ENCODE results near the gene PRKCB.

PRKCB gene

DNA sequence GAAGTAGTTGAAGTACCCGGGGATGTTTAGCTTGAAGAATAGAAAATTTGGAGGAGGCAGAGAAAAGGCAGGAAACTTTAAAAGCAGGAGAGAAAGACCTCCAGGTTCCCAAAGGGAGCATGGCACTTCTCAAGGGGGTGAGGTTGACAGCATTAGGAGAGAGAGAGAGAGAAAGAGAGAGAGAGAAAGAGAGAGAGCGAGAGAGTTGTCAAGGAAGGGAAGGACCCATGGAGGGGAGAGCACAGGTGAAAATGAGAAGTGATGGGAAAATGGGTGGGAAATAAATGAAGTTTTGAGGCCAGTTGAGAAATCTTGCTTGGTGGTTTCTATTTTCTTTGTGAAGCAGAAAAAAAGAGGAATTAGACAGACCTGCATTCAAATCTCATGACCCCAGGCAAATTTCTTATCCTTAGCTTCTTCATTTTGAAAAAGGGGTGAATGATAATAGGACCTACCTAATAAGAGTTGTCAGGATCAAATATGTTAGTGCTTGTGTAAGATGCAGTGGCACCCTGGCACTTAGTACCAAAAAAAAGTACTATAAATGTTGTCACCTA is 24.0 kb downstream of the PRKCB start:
- ChIA-PET POLR2A (no interaction called here), CTCF (interaction anchor here (0.6 to 1.2 kb wide), 2 partner anchors 17 to 124 kb away, joined by 4 to 7 read pairs; no protein-coding TSS in a partner anchor)
- H3K36me3 ChIP-seq (ENCODE audit: control insufficient read depth in 2 of 2, insufficient read depth in 1 of 2, low read length in 2 of 2) = no peaks in the 10 kb centered on the region
- no peak overlapping the region for H3K4me3 ChIP-seq (ENCODE audit: low read depth, low read length)
- no peaks in the 10 kb centered on the region for H3K4me1 ChIP-seq (ENCODE audit: control insufficient read depth, insufficient read depth, low read length)
- no peak overlapping the region for H3K27ac ChIP-seq (ENCODE audit: extremely low read depth, low read depth, low read length)
- no peaks in the 10 kb centered on the region for H3K9me3 ChIP-seq (ENCODE audit: control insufficient read depth, insufficient read depth, low read depth, low read length)
- peak; percentile 66; the same call in 1 of the 2 replicates for TF ChIP-seq ZNF596 (tag by site-specific recombination; IDR thresholded peaks at IDR 0.05)
- TF ChIP-seq, protein P1, sequence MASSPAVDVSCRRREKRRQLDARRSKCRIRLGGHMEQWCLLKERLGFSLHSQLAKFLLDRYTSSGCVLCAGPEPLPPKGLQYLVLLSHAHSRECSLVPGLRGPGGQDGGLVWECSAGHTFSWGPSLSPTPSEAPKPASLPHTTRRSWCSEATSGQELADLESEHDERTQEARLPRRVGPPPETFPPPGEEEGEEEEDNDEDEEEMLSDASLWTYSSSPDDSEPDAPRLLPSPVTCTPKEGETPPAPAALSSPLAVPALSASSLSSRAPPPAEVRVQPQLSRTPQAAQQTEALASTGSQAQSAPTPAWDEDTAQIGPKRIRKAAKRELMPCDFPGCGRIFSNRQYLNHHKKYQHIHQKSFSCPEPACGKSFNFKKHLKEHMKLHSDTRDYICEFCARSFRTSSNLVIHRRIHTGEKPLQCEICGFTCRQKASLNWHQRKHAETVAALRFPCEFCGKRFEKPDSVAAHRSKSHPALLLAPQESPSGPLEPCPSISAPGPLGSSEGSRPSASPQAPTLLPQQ (tag by site-specific recombination; IDR thresholded peaks at IDR 0.05) = no peak
- no peak for TF ChIP-seq ZFP69B (tag by site-specific recombination; IDR thresholded peaks at IDR 0.05)

DNA sequence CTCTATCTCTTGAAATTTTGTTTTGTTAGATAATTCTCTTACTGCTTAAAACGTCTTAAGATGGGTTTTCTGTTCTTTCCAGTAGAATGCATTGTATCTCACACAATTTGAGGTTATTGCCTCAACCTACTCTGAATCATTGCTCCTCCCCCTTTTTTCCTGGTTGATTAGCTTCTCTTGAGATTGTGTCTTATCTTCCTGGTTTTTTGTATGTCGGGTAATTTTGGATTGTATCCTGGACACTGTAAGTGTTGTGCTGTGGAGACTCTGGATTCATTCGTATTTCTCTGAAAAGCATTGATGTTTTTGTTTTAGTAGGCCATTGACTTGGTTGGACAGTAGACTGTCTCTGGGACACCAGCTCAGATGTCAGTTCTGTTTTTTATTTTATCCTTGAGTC is 26.1 kb downstream of the PRKCB start:
- TF ChIP-seq ZNF76 (tag by site-specific recombination; IDR thresholded peaks at IDR 0.05; ENCODE audit: borderline replicate concordance, low read depth) (no peak), ZNF404 (tag by site-specific recombination; IDR thresholded peaks at IDR 0.05) (peak; percentile 100)
- H3K9me3 ChIP-seq (ENCODE audit: control insufficient read depth, insufficient read depth, low read depth, low read length) = no peaks in the 10 kb centered on the region
- H3K4me1 ChIP-seq (ENCODE audit: control insufficient read depth, insufficient read depth, low read length) = no peaks in the 10 kb centered on the region
- no peak overlapping the region for H3K4me3 ChIP-seq (ENCODE audit: low read depth, low read length)
- H3K27ac ChIP-seq (ENCODE audit: extremely low read depth, low read depth, low read length) = no peak overlapping the region
- ChIA-PET CTCF (interaction anchor here (0.6 to 1.1 kb wide), 4 partner anchors 15 to 148 kb away, joined by 3 to 4 read pairs (median 4); no protein-coding TSS in a partner anchor), POLR2A (no interaction called here)
- no peaks in the 10 kb centered on the region for H3K36me3 ChIP-seq (ENCODE audit: control insufficient read depth in 2 of 2, insufficient read depth in 1 of 2, low read length in 2 of 2)

DNA sequence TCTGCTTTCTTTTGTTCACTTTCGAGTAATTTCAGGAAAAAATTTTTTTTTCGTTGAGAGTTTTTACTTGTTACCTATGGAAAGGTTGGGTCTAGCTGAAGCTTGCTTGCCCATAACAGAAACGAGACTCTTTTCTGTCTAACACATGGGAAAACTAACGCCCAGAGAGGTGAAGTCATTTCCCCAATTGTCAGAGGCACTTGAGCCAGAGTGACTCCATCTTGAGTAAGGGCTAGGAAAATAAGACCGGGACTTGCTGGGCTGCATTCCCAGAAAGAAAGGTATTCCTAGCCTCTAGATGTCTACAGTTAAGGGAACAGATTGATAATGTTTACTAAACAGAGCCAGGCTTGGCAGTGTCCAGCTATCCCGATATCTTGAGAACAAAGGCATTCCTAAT is 26.8 kb downstream of the PRKCB start:
- ChIA-PET POLR2A (no interaction called here), CTCF (interaction anchor here (0.6 kb wide), 1 partner anchor 136 kb away, joined by 3 read pairs; no protein-coding TSS in a partner anchor)
- H3K27ac ChIP-seq (ENCODE audit: extremely low read depth, low read depth, low read length) = no peak overlapping the region
- H3K36me3 ChIP-seq (ENCODE audit: control insufficient read depth in 2 of 2, insufficient read depth in 1 of 2, low read length in 2 of 2) = no peaks in the 10 kb centered on the region
- no peak overlapping the region for H3K4me3 ChIP-seq (ENCODE audit: low read depth, low read length)
- no peaks in the 10 kb centered on the region for H3K4me1 ChIP-seq (ENCODE audit: control insufficient read depth, insufficient read depth, low read length)
- H3K9me3 ChIP-seq (ENCODE audit: control insufficient read depth, insufficient read depth, low read depth, low read length) = no peaks in the 10 kb centered on the region
- TF ChIP-seq, protein P2, sequence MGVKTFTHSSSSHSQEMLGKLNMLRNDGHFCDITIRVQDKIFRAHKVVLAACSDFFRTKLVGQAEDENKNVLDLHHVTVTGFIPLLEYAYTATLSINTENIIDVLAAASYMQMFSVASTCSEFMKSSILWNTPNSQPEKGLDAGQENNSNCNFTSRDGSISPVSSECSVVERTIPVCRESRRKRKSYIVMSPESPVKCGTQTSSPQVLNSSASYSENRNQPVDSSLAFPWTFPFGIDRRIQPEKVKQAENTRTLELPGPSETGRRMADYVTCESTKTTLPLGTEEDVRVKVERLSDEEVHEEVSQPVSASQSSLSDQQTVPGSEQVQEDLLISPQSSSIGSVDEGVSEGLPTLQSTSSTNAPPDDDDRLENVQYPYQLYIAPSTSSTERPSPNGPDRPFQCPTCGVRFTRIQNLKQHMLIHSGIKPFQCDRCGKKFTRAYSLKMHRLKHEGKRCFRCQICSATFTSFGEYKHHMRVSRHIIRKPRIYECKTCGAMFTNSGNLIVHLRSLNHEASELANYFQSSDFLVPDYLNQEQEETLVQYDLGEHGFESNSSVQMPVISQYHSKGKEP (tag by site-specific recombination; IDR thresholded peaks at IDR 0.05) = no peak
- TF ChIP-seq MYNN (tag by site-specific recombination; IDR thresholded peaks at IDR 0.05; ENCODE audit: borderline replicate concordance) (no peak), MEIS1 (CRISPR knock-in tag; IDR thresholded peaks at IDR 0.05; ENCODE audit: borderline replicate concordance) (no peak), ZNF155 (tag by site-specific recombination; IDR thresholded peaks at IDR 0.05) (no peak), BCL11A (tag by site-specific recombination; IDR thresholded peaks at IDR 0.05; ENCODE audit: low read depth) (no peak), KLF9 (tag by site-specific recombination; IDR thresholded peaks at IDR 0.05; ENCODE audit: low read depth) (no peak), ZFP37 (tag by site-specific recombination; IDR thresholded peaks at IDR 0.05) (no peak), ZNF548 (tag by site-specific recombination; IDR thresholded peaks at IDR 0.05) (no peak)
- TF ChIP-seq, protein P3, sequence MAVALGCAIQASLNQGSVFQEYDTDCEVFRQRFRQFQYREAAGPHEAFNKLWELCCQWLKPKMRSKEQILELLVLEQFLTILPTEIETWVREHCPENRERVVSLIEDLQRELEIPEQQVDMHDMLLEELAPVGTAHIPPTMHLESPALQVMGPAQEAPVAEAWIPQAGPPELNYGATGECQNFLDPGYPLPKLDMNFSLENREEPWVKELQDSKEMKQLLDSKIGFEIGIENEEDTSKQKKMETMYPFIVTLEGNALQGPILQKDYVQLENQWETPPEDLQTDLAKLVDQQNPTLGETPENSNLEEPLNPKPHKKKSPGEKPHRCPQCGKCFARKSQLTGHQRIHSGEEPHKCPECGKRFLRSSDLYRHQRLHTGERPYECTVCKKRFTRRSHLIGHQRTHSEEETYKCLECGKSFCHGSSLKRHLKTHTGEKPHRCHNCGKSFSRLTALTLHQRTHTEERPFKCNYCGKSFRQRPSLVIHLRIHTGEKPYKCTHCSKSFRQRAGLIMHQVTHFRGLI (tag by site-specific recombination; IDR thresholded peaks at IDR 0.05) = no peak
- TF ChIP-seq, protein P4, sequence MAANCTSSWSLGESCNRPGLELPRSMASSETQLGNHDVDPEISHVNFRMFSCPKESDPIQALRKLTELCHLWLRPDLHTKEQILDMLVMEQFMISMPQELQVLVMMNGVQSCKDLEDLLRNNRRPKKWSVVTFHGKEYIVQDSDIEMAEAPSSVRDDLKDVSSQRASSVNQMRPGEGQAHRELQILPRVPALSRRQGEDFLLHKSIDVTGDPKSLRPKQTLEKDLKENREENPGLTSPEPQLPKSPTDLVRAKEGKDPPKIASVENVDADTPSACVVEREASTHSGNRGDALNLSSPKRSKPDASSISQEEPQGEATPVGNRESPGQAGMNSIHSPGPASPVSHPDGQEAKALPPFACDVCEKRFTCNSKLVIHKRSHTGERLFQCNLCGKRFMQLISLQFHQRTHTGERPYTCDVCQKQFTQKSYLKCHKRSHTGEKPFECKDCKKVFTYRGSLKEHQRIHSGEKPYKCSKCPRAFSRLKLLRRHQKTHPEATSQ (tag by site-specific recombination; IDR thresholded peaks at IDR 0.05) = no peak
- TF ChIP-seq, protein P5, sequence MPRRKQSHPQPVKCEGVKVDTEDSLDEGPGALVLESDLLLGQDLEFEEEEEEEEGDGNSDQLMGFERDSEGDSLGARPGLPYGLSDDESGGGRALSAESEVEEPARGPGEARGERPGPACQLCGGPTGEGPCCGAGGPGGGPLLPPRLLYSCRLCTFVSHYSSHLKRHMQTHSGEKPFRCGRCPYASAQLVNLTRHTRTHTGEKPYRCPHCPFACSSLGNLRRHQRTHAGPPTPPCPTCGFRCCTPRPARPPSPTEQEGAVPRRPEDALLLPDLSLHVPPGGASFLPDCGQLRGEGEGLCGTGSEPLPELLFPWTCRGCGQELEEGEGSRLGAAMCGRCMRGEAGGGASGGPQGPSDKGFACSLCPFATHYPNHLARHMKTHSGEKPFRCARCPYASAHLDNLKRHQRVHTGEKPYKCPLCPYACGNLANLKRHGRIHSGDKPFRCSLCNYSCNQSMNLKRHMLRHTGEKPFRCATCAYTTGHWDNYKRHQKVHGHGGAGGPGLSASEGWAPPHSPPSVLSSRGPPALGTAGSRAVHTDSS (tag by site-specific recombination; IDR thresholded peaks at IDR 0.05) = no peak
- TF ChIP-seq, protein P6, sequence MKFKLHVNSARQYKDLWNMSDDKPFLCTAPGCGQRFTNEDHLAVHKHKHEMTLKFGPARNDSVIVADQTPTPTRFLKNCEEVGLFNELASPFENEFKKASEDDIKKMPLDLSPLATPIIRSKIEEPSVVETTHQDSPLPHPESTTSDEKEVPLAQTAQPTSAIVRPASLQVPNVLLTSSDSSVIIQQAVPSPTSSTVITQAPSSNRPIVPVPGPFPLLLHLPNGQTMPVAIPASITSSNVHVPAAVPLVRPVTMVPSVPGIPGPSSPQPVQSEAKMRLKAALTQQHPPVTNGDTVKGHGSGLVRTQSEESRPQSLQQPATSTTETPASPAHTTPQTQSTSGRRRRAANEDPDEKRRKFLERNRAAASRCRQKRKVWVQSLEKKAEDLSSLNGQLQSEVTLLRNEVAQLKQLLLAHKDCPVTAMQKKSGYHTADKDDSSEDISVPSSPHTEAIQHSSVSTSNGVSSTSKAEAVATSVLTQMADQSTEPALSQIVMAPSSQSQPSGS (tag by site-specific recombination; IDR thresholded peaks at IDR 0.05; ENCODE audit: low read depth) = no peak
- TF ChIP-seq, protein P7, sequence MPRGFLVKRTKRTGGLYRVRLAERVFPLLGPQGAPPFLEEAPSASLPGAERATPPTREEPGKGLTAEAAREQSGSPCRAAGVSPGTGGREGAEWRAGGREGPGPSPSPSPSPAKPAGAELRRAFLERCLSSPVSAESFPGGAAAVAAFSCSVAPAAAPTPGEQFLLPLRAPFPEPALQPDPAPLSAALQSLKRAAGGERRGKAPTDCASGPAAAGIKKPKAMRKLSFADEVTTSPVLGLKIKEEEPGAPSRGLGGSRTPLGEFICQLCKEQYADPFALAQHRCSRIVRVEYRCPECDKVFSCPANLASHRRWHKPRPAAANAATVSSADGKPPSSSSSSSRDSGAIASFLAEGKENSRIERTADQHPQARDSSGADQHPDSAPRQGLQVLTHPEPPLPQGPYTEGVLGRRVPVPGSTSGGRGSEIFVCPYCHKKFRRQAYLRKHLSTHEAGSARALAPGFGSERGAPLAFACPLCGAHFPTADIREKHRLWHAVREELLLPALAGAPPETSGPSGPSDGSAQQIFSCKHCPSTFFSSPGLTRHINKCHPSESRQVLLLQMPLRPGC (tag by site-specific recombination; IDR thresholded peaks at IDR 0.05) = no peak

Measured in HEK293 (cell line).